ENCODE data around the gene POU2AF1.

Gene POU2AF1

DNA sequence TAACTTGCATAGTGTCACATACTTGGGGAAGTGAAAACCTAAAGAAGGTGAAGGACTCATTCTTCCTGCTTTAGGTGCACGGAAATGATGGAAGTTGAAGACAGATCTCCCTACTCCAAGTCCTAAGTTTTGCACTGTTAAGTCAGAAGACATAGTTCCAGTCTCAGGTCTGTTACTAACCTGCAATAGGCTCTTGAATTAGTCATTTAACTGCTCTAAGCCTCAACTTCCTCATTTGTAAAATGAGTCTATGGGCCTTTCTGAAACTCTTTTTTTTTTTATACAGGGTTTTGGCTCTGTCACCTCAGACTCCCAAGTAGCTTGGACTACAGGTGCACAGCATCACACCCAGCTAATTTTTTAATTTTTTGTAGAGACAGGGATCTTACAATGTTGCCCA is 30.8 kb upstream of the POU2AF1 start:
- Histone ChIP-seq H3K36me3 (no peaks in the 10 kb centered on the region), H3K27ac (no peak overlapping the region)

GRCh38 chr11:111408789-111409727 is 30.0 kb upstream of the POU2AF1 start:
- peaks cover 5% of the 10 kb centered on the region for H3K27me3 ChIP-seq
- H3K27ac ChIP-seq, result no peak overlapping the region
- no peak overlapping the region for H3K4me3 ChIP-seq (ENCODE audit: low read depth in 1 of 2, low read length in 1 of 2)
- no peaks in the 10 kb centered on the region for H3K9me3 ChIP-seq
- H3K36me3 ChIP-seq, result no peaks in the 10 kb centered on the region
- TF ChIP-seq CTCF (IDR thresholded peaks at IDR 0.05), result no peak
- no peaks in the 10 kb centered on the region for H3K4me1 ChIP-seq (ENCODE audit: control insufficient read depth in 1 of 2, insufficient read depth in 1 of 2, low read depth in 1 of 2, low read length in 1 of 2)

More for the DNA sequence above, 30.8 kb upstream of the POU2AF1 start:
- Histone ChIP-seq H3K27me3 (peaks cover 7% of the 10 kb centered on the region), H3K9me3 (no peaks in the 10 kb centered on the region), H3K4me1 (ENCODE audit: control insufficient read depth in 1 of 2, insufficient read depth in 1 of 2, low read depth in 1 of 2, low read length in 1 of 2) (no peaks in the 10 kb centered on the region), H3K4me3 (ENCODE audit: low read depth in 1 of 2, low read length in 1 of 2) (no peak overlapping the region)
- TF ChIP-seq CTCF (IDR thresholded peaks at IDR 0.05), result no peak

DNA sequence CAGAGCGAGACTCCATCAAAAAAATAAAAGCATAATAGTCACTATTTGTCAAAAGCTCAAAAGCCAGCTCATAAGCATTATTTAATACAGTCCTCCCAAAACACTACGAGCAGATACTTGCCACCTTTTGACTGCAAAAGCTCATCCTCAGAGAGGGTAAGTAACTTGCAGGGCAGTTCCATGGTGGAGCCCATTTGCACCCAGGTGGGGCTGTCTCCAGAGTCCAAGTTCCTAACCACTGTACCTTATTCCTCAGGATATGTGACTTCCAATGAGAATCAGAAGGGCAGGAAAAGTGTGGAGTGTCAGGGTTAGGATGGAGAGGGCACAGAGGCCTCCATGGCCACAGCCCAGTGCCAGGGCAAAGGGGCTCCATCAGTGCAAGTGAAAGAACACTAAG is 28.6 kb upstream of the POU2AF1 start:
- H3K27me3 ChIP-seq, result no peaks in the 10 kb centered on the region
- no peak for TF ChIP-seq CTCF (IDR thresholded peaks at IDR 0.05)
- no peaks in the 10 kb centered on the region for H3K9me3 ChIP-seq
- no peaks in the 10 kb centered on the region for H3K36me3 ChIP-seq
- no peak overlapping the region for H3K27ac ChIP-seq
- H3K4me3 ChIP-seq (ENCODE audit: low read depth in 1 of 2, low read length in 1 of 2), result no peak overlapping the region
- H3K4me1 ChIP-seq (ENCODE audit: control insufficient read depth in 1 of 2, insufficient read depth in 1 of 2, low read depth in 1 of 2, low read length in 1 of 2), result no peaks in the 10 kb centered on the region

GRCh38 chr11:111406589-111406988 is 27.5 kb upstream of the POU2AF1 start:
- H3K36me3 ChIP-seq, result no peaks in the 10 kb centered on the region
- H3K27me3 ChIP-seq, result no peaks in the 10 kb centered on the region
- no peak for TF ChIP-seq CTCF (IDR thresholded peaks at IDR 0.05)
- no peak overlapping the region for H3K27ac ChIP-seq
- no peak overlapping the region for H3K4me3 ChIP-seq (ENCODE audit: low read depth in 1 of 2, low read length in 1 of 2)
- no peaks in the 10 kb centered on the region for H3K9me3 ChIP-seq
- H3K4me1 ChIP-seq (ENCODE audit: control insufficient read depth in 1 of 2, insufficient read depth in 1 of 2, low read depth in 1 of 2, low read length in 1 of 2), result no peaks in the 10 kb centered on the region

DNA sequence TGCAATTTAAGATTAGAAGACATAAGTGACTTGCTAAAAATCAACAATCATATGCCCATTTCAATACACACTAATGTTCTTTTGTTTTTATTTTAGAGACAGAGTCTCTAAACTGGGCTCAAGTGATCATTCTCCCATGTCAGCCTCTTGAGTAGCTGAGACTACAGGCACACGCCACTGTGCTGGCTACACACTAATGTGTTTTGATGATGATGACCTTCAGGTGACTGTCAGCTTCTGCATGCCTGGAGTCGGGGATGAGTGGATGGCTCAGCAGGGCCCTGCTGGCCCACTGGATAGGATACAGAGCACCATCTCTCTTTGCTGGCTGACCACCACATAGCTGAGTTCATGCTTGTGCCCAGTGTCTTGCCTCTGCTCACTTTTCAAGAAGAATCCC is 27.0 kb upstream of the POU2AF1 start:
- Histone ChIP-seq H3K4me1 (ENCODE audit: control insufficient read depth in 1 of 2, insufficient read depth in 1 of 2, low read depth in 1 of 2, low read length in 1 of 2) (no peaks in the 10 kb centered on the region), H3K4me3 (ENCODE audit: low read depth in 1 of 2, low read length in 1 of 2) (no peak overlapping the region), H3K27me3 (no peaks in the 10 kb centered on the region), H3K27ac (no peak overlapping the region), H3K36me3 (no peaks in the 10 kb centered on the region), H3K9me3 (no peaks in the 10 kb centered on the region)
- TF ChIP-seq CTCF (IDR thresholded peaks at IDR 0.05), result no peak
